Smooth muscle cell (in vitro differentiated cells): ENCODE results near the gene TGFB1I1. TPM values are rescaled to one million over a fixed set of nuclear protein-coding genes. Genes with fewer than 3 reads are reported as not detected.

Experiments used
- DNase-seq: peaks from one replicate; lab custom pipeline; 2025; ENCODE audit not compliant: unreplicated experiment; lab: John Stamatoyannopoulos, UW
- H2AFZ ChIP-seq: fragments of 200-600 bp; sonication (generic); 2 replicates; pipeline ENCODE4 v1.6.0; 2016; ENCODE audit warnings: antibody characterized with exemption, low read depth, mild to moderate bottlenecking
- H3F3A ChIP-seq: fragments of 200-600 bp; sonication (generic); 2 replicates; pipeline ENCODE4 v1.6.0; 2017; ENCODE audit warnings: antibody characterized with exemption, low read depth
- H3K27ac ChIP-seq: fragments of 200-600 bp; sonication (generic); 2 replicates; pipeline ENCODE4 v1.5.1; 2016; ENCODE audit warnings: low read depth, mild to moderate bottlenecking
- H3K27me3 ChIP-seq: fragments of 200-600 bp; sonication (generic); 2 replicates; pipeline ENCODE4 v1.6.1; 2016; ENCODE audit warnings: low read depth, mild to moderate bottlenecking
- H3K36me3 ChIP-seq: fragments of 200-600 bp; sonication (generic); 2 replicates; pipeline ENCODE4 v1.5.1; 2016; ENCODE audit warnings: low read depth
- H3K4me1 ChIP-seq: fragments of 200-600 bp; sonication (generic); 2 replicates; pipeline ENCODE4 v1.5.1; 2016; ENCODE audit warnings: low read depth
- H3K4me2 ChIP-seq: fragments of 200-600 bp; sonication (generic); 2 replicates; pipeline ENCODE4 v1.6.0; 2016; ENCODE audit warnings: mild to moderate bottlenecking
- H3K4me3 ChIP-seq: fragments of 200-600 bp; sonication (generic); 2 replicates; pipeline ENCODE4 v1.5.1; 2016; ENCODE audit warnings: mild to moderate bottlenecking
- H3K79me2 ChIP-seq: fragments of 200-600 bp; sonication (generic); 2 replicates; pipeline ENCODE4 v1.6.0; 2016; ENCODE audit warnings: low read depth, mild to moderate bottlenecking
- H3K9ac ChIP-seq: fragments of 200-600 bp; sonication (generic); 2 replicates; pipeline ENCODE4 v1.6.0; 2016; ENCODE audit warnings: low read depth
- H3K9me3 ChIP-seq: fragments of 200-600 bp; sonication (generic); replicated peaks from 2 replicates; pipeline ENCODE4 v1.5.1; 2016; ENCODE audit warnings: low read depth
- H4K20me1 ChIP-seq: fragments of 200-600 bp; sonication (generic); 2 replicates; pipeline ENCODE4 v1.6.0; 2016; ENCODE audit warnings: low read depth
- CTCF ChIP-seq: fragments of 200-600 bp; sonication (generic); IDR thresholded peaks from 2 replicates; pipeline ENCODE4 v1.5.1; 2017; ENCODE audit warnings: borderline replicate concordance, mild to moderate bottlenecking, antibody characterized with exemption; ENCODE audit not compliant: insufficient read depth, poor library complexity, severe bottlenecking
- WGBS: methylation state at CpG from one replicate; pipeline ENCODE4 v1.1.7; 2016; ENCODE audit warnings: low lambda C conversion rate; 5-methylcytosine and 5-hydroxymethylcytosine counted together
- polyA plus RNA-seq: library from polyadenylated mRNA; unstranded; fragments of >200 nt; fragmentation: Nextera tagmentation; extraction: Ambion mirVana; gene quantifications from 2 replicates; pipeline ENCODE4 v1.2.1, GENCODE V29; 2016
- total RNA-seq: library from RNA; depleted of rRNA; stranded (reverse); fragments of >200 nt; gene quantifications from 2 replicates; pipeline ENCODE4 v1.2.3, GENCODE V29; 2014

The TGFB1I1 gene
- total and polyA plus RNA-seq, 2 experiments from 2014 or later, result 73.0 to 203 TPM

- no peak for DNase-seq
- no peak overlapping the region for H2AFZ ChIP-seq
- 89% methylated on average over 5 of the region's 5 CpGs for WGBS
These were observed 20.8 kb upstream of the TGFB1I1 start for GRCh38 chr16:31451201-31451600.

GRCh38 chr16:31451681-31452351, 20.1 kb upstream of the TGFB1I1 start:
- H3K4me2 ChIP-seq, result peak overlapping the region; percentile 75
- H3K79me2 ChIP-seq, result peaks cover 11% of the 10 kb centered on the region
- no peaks in the 10 kb centered on the region for H3K36me3 ChIP-seq
- peaks cover 15% of the 10 kb centered on the region for H3F3A ChIP-seq
- H2AFZ ChIP-seq, result no peak overlapping the region
- no peak for DNase-seq
- H3K9ac ChIP-seq, result no peak overlapping the region
- H4K20me1 ChIP-seq, result peaks cover 17% of the 10 kb centered on the region
- H3K4me3 ChIP-seq, result no peak overlapping the region
- peak overlapping the region; percentile 90 for H3K27ac ChIP-seq
- H3K9me3 ChIP-seq, result no peaks in the 10 kb centered on the region
- H3K4me1 ChIP-seq, result peaks cover 32% of the 10 kb centered on the region
- TF ChIP-seq CTCF, result peak; percentile 46
- H3K27me3 ChIP-seq, result no peaks in the 10 kb centered on the region
- 43% methylated on average over 11 of the region's 11 CpGs for WGBS

More at GRCh38 chr16:31451201-31451600, 20.8 kb upstream of the TGFB1I1 start:
- Histone ChIP-seq H3K79me2 (peaks cover 6% of the 10 kb centered on the region), H3K27ac (no peak overlapping the region), H3K27me3 (no peaks in the 10 kb centered on the region), H3K9me3 (no peaks in the 10 kb centered on the region), H3K36me3 (no peaks in the 10 kb centered on the region), H3K4me2 (no peak overlapping the region), H3K4me1 (peaks cover 32% of the 10 kb centered on the region), H3F3A (peaks cover 15% of the 10 kb centered on the region), H3K9ac (no peak overlapping the region), H4K20me1 (peaks cover 12% of the 10 kb centered on the region), H3K4me3 (no peak overlapping the region)
- no peak for TF ChIP-seq CTCF

- H3F3A ChIP-seq, result peaks cover 17% of the 10 kb centered on the region
- peak overlapping the region; percentile 90 for H3K27ac ChIP-seq
- 57% methylated on average over 3 of the region's 3 CpGs for WGBS
- no peak for DNase-seq
- H3K4me3 ChIP-seq, result no peak overlapping the region
- peaks cover 19% of the 10 kb centered on the region for H3K79me2 ChIP-seq
- no peak overlapping the region for H2AFZ ChIP-seq
- peaks cover 32% of the 10 kb centered on the region for H3K4me1 ChIP-seq
- no peak overlapping the region for H3K9ac ChIP-seq
- no peaks in the 10 kb centered on the region for H3K36me3 ChIP-seq
- no peaks in the 10 kb centered on the region for H3K9me3 ChIP-seq
- peaks cover 26% of the 10 kb centered on the region for H4K20me1 ChIP-seq
- no peaks in the 10 kb centered on the region for H3K27me3 ChIP-seq
- H3K4me2 ChIP-seq, result peak overlapping the region; percentile 75
- no peak for TF ChIP-seq CTCF
These were observed 19.3 kb upstream of the TGFB1I1 start for GRCh38 chr16:31452631-31453106.
